Stimulated activated naive CD4-positive, alpha-beta T cell (primary cell): Measurements from ENCODE around the gene ELMO1.

Experiments used
- DNase-seq, 6 experiments: peaks; one replicate each; lab custom pipeline; 2025; lab: John Stamatoyannopoulos, UW

ELMO1 gene

GRCh38 chr7:36945612-36946400, 502.9 kb downstream of the ELMO1 start:
- no peak for DNase-seq

GRCh38 chr7:36944838-36945237, 503.8 kb downstream of the ELMO1 start:
- DNase-seq: no peak

GRCh38 chr7:36943591-36944435, 504.9 kb downstream of the ELMO1 start:
- DNase-seq: no peak

GRCh38 chr7:36942955-36943354, 505.7 kb downstream of the ELMO1 start:
- DNase-seq: no peak

- DNase-seq: no peak
Observed at GRCh38 chr7:36942541-36942940, 506.1 kb downstream of the ELMO1 start.

- DNase-seq: no peak
Observed at GRCh38 chr7:36942025-36942424, 506.6 kb downstream of the ELMO1 start.

GRCh38 chr7:36941359-36941758, 507.3 kb downstream of the ELMO1 start:
- no peak for DNase-seq

GRCh38 chr7:36939816-36940215, 508.8 kb downstream of the ELMO1 start:
- DNase-seq: no peak

- peak in 4 of 6 experiments; percentile 7 to 66 (median 56) for DNase-seq
Observed at GRCh38 chr7:36937754-36938563, 510.7 kb downstream of the ELMO1 start.

GRCh38 chr7:36931892-36932291, 516.8 kb downstream of the ELMO1 start:
- DNase-seq: no peak

GRCh38 chr7:36929791-36930190, 518.9 kb downstream of the ELMO1 start:
- DNase-seq: no peak

- DNase-seq: no peak
Observed at GRCh38 chr7:36928718-36929117, 519.9 kb downstream of the ELMO1 start.

GRCh38 chr7:36928311-36928710, 520.4 kb downstream of the ELMO1 start:
- no peak for DNase-seq

- no peak for DNase-seq
Observed at GRCh38 chr7:36925691-36926090, 523.0 kb downstream of the ELMO1 start.

- no peak for DNase-seq
Observed at GRCh38 chr7:36925207-36925606, 523.5 kb downstream of the ELMO1 start.

- no peak for DNase-seq
Observed at GRCh38 chr7:36923943-36924436, 524.7 kb downstream of the ELMO1 start.

- no peak for DNase-seq
Observed at GRCh38 chr7:36923185-36923584, 525.5 kb downstream of the ELMO1 start.

- DNase-seq: no peak
Observed at GRCh38 chr7:36920433-36920832, 528.2 kb downstream of the ELMO1 start.

- no peak for DNase-seq
Observed at GRCh38 chr7:36919738-36920137, 528.9 kb downstream of the ELMO1 start.

- no peak for DNase-seq
Observed at GRCh38 chr7:36918591-36918990, 530.1 kb downstream of the ELMO1 start.

GRCh38 chr7:36916619-36917018, 532.0 kb downstream of the ELMO1 start:
- no peak for DNase-seq

- DNase-seq: no peak
Observed at GRCh38 chr7:36916116-36916515, 532.5 kb downstream of the ELMO1 start.
